Measurements from ENCODE around the gene ZSCAN31.
"Not testable (repeated sequence)": the region's sequence is repeated elsewhere in the genome, so short reads cannot be mapped to it uniquely, and the experiment has no call there.

DNA sequence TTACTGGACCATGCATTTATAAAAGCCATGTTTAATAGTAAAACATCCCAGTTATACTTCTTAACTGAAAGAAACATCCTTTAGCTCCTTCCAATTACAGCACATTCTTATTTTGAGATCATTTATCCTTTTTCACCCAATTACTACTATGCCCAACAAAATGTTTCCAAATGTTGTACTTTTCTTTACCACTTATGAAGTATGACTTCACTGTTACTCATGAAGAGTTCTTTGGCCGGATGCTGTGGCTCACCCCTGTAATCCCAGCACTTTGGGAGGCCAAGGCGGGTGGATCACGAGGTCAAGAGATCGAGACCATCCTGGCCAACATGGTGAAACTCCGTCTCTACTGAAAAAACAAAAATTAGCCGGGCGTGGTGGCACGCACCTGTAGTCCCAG lies 18.1 kb downstream of the ZSCAN31 start:
- TF ChIP-seq CTCF (IDR thresholded peaks at IDR 0.05); TP53 (CRISPR knock-in tag; IDR thresholded peaks at IDR 0.05): not testable (repeated sequence)
- TF ChIP-seq, protein P1, sequence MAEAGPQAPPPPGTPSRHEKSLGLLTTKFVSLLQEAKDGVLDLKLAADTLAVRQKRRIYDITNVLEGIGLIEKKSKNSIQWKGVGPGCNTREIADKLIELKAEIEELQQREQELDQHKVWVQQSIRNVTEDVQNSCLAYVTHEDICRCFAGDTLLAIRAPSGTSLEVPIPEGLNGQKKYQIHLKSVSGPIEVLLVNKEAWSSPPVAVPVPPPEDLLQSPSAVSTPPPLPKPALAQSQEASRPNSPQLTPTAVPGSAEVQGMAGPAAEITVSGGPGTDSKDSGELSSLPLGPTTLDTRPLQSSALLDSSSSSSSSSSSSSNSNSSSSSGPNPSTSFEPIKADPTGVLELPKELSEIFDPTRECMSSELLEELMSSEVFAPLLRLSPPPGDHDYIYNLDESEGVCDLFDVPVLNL (CRISPR knock-in tag; IDR thresholded peaks at IDR 0.05; ENCODE audit: borderline replicate concordance, low read depth): not testable (repeated sequence)
- TF ChIP-seq, protein P2, sequence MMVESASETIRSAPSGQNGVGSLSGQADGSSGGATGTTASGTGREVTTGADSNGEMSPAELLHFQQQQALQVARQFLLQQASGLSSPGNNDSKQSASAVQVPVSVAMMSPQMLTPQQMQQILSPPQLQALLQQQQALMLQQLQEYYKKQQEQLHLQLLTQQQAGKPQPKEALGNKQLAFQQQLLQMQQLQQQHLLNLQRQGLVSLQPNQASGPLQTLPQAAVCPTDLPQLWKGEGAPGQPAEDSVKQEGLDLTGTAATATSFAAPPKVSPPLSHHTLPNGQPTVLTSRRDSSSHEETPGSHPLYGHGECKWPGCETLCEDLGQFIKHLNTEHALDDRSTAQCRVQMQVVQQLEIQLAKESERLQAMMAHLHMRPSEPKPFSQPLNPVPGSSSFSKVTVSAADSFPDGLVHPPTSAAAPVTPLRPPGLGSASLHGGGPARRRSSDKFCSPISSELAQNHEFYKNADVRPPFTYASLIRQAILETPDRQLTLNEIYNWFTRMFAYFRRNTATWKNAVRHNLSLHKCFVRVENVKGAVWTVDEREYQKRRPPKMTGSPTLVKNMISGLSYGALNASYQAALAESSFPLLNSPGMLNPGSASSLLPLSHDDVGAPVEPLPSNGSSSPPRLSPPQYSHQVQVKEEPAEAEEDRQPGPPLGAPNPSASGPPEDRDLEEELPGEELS (CRISPR knock-in tag; IDR thresholded peaks at IDR 0.05): not testable (repeated sequence)

Measured in WTC11 (cell line).